ENCODE measurements around the gene TASOR2. TPM values are rescaled to one million over a fixed set of nuclear protein-coding genes. Genes with fewer than 3 reads are reported as not detected.
A peak's percentile ranks its signal among the peaks of the same experiment; 100 is the strongest.

Gene TASOR2
- polyA plus RNA-seq, result 10 to 100 TPM in 1 of 2 donors, 1 to 10 TPM in 1; 8.1 to 11.1 TPM

GRCh38 chr10:5684318-5684970, at the start of gene TASOR2:
Gene TASOR2 (plus strand): TSS chr10:5684838. CDS start chr10:5720643, 35,805 bp downstream.
- Histone ChIP-seq H3K27me3 (ENCODE audit: control insufficient read depth in 1 of 2, insufficient read depth in 2 of 2, low read length in 2 of 2) (no peaks in the 10 kb centered on the region), H3K36me3 (ENCODE audit: control insufficient read depth in 2 of 2, insufficient read depth in 2 of 2, low read length in 1 of 2) (no peaks in the 10 kb centered on the region)
- 1% methylated on average over 47 to 54 of the region's 54 CpGs for WGBS, 2 donors

DNA sequence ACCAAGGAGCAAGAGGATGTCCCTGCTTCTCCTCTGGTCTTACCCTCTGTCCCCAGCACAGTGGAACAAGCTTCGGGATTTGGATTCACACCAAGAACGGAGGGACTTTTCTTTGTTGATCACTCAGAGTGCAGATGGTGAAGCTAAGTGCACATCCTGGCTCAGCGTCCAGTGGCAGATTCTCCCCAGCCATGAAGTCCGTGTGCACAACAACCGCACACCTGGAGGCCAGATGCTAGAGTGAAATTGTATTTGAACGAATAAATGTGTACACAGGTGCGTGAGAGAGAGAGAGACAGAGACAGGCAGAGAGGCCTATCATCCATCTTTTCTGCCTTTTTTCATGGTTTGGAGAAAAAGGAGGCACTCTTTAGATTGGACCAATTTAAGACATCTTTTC, 49.7 kb upstream of the TASOR2 start:
- Histone ChIP-seq H3K4me1 (ENCODE audit: control insufficient read depth in 2 of 2, insufficient read depth in 2 of 2, low read length in 1 of 2) (peaks cover 0 to 6% of the 10 kb centered on the region in 2 donors), H3K9me3 (ENCODE audit: control insufficient read depth in 2 of 2, insufficient read depth in 1 of 2, low read depth in 1 of 2, low read length in 1 of 2) (no peaks in the 10 kb centered on the region)

More at GRCh38 chr10:5684318-5684970, at the start of gene TASOR2:
- Histone ChIP-seq H3K4me3 (ENCODE audit: low read depth in 1 of 2, low read length in 2 of 2) (peak within 1 kb of the TSS; percentile 67 to 98), H3K9me3 (ENCODE audit: control insufficient read depth in 2 of 2, insufficient read depth in 1 of 2, low read depth in 1 of 2, low read length in 1 of 2) (no peaks in the 10 kb centered on the region), H3K27ac (ENCODE audit: low read depth in 2 of 2, low read length in 1 of 2) (peak within 1 kb of the TSS; percentile 74 to 89), H3K4me1 (ENCODE audit: control insufficient read depth in 2 of 2, insufficient read depth in 2 of 2, low read length in 1 of 2) (peaks cover 0 to 3% of the 10 kb centered on the region in 2 donors)

DNA sequence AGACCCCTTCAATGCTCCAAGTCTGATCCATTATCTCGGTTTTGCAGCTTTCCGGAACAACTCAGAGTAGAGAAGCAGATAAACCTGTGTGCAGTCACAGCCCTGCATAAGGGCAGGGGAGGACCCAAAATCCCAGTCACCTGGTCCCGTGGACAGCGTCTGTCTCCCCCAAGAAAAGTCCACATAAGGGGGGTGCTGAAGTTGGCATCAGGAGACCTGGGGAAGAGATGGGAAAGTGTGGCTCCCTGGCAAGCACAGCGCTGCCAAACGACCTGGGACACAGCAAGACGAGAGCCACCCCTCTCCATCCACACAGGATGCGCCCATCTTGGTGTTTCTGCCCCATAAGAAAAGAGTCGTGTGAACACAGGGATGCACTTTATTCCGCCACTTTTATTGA, 46.1 kb upstream of the TASOR2 start:
- Histone ChIP-seq H3K4me3 (ENCODE audit: low read depth in 1 of 2, low read length in 2 of 2) (no peak overlapping the region), H3K36me3 (ENCODE audit: control insufficient read depth in 2 of 2, insufficient read depth in 2 of 2, low read length in 1 of 2) (peaks cover 5 to 22% of the 10 kb centered on the region in 2 donors), H3K27ac (ENCODE audit: low read depth in 2 of 2, low read length in 1 of 2) (no peak overlapping the region), H3K27me3 (ENCODE audit: control insufficient read depth in 1 of 2, insufficient read depth in 2 of 2, low read length in 2 of 2) (no peaks in the 10 kb centered on the region), H3K4me1 (ENCODE audit: control insufficient read depth in 2 of 2, insufficient read depth in 2 of 2, low read length in 1 of 2) (no peaks in the 10 kb centered on the region), H3K9me3 (ENCODE audit: control insufficient read depth in 2 of 2, insufficient read depth in 1 of 2, low read depth in 1 of 2, low read length in 1 of 2) (no peaks in the 10 kb centered on the region)
- 92 to 93% methylated on average over 10 of the region's 10 CpGs for WGBS, 2 donors

More for the DNA sequence above, 49.7 kb upstream of the TASOR2 start:
- Histone ChIP-seq H3K36me3 (ENCODE audit: control insufficient read depth in 2 of 2, insufficient read depth in 2 of 2, low read length in 1 of 2) (peaks cover under 1 to 5% of the 10 kb centered on the region in 2 donors), H3K27ac (ENCODE audit: low read depth in 2 of 2, low read length in 1 of 2) (no peak overlapping the region), H3K4me3 (ENCODE audit: low read depth in 1 of 2, low read length in 2 of 2) (no peak overlapping the region), H3K27me3 (ENCODE audit: control insufficient read depth in 1 of 2, insufficient read depth in 2 of 2, low read length in 2 of 2) (no peaks in the 10 kb centered on the region)
- 81 to 82% methylated on average over 7 of the region's 7 CpGs for WGBS, 2 donors

DNA sequence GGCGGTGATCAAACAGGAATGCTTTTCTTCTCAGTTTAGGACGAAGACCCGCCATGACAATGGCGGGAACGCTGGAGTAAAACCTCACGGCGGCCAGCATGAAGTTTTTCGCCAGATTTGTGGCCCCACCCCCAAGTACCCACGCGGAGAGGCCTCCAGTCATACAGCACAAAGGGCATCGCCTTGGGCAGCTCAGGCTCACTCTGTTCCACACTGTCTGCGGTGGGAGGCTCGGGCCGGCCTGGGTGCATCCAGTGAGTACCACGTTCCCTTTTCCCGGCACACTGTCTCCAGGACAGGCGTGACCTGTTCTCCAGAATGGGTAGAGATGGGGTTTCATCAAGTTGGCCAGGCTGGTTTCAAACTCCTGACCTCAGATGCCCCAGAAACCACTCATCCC, 45.6 kb upstream of the TASOR2 start:
- WGBS, 2 donors, result 94 to 98% methylated on average over 17 of the region's 17 CpGs
- H3K36me3 ChIP-seq (ENCODE audit: control insufficient read depth in 2 of 2, insufficient read depth in 2 of 2, low read length in 1 of 2), result peaks cover 5 to 24% of the 10 kb centered on the region in 2 donors
- H3K27me3 ChIP-seq (ENCODE audit: control insufficient read depth in 1 of 2, insufficient read depth in 2 of 2, low read length in 2 of 2), result no peaks in the 10 kb centered on the region
- H3K27ac ChIP-seq (ENCODE audit: low read depth in 2 of 2, low read length in 1 of 2), result no peak overlapping the region
- no peak overlapping the region for H3K4me3 ChIP-seq (ENCODE audit: low read depth in 1 of 2, low read length in 2 of 2)
- H3K4me1 ChIP-seq (ENCODE audit: control insufficient read depth in 2 of 2, insufficient read depth in 2 of 2, low read length in 1 of 2), result no peaks in the 10 kb centered on the region
- H3K9me3 ChIP-seq (ENCODE audit: control insufficient read depth in 2 of 2, insufficient read depth in 1 of 2, low read depth in 1 of 2, low read length in 1 of 2), result no peaks in the 10 kb centered on the region

GRCh38 chr10:5640036-5640435, 44.6 kb upstream of the TASOR2 start:
- Histone ChIP-seq H3K9me3 (ENCODE audit: control insufficient read depth in 2 of 2, insufficient read depth in 1 of 2, low read depth in 1 of 2, low read length in 1 of 2) (no peaks in the 10 kb centered on the region), H3K4me3 (ENCODE audit: low read depth in 1 of 2, low read length in 2 of 2) (no peak overlapping the region), H3K4me1 (ENCODE audit: control insufficient read depth in 2 of 2, insufficient read depth in 2 of 2, low read length in 1 of 2) (no peaks in the 10 kb centered on the region), H3K27ac (ENCODE audit: low read depth in 2 of 2, low read length in 1 of 2) (no peak overlapping the region), H3K36me3 (ENCODE audit: control insufficient read depth in 2 of 2, insufficient read depth in 2 of 2, low read length in 1 of 2) (peaks cover 5 to 24% of the 10 kb centered on the region in 2 donors), H3K27me3 (ENCODE audit: control insufficient read depth in 1 of 2, insufficient read depth in 2 of 2, low read length in 2 of 2) (no peaks in the 10 kb centered on the region)
- 86 to 89% methylated on average over 12 of the region's 12 CpGs for WGBS, 2 donors

DNA sequence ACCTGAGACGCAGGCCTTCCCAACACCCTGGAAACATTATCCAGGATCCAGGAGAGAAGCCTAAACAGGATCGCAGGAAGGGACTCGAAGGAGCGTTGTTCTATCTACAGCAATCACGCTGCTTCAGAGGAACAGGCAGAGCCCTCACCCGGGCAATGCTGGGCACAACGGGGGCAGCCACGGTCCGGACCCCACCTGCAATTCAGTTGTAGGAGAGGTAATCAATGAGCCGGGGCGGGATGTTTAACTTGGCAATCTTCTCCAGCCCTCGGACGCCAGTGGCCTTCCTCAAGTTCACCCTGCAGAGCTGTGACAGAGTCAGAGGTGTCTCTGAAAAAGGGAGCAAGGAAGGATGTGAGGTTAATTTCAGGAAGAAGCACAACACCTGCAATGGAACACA, 44.1 kb upstream of the TASOR2 start:
- Histone ChIP-seq H3K36me3 (ENCODE audit: control insufficient read depth in 2 of 2, insufficient read depth in 2 of 2, low read length in 1 of 2) (peaks cover 5 to 24% of the 10 kb centered on the region in 2 donors), H3K4me1 (ENCODE audit: control insufficient read depth in 2 of 2, insufficient read depth in 2 of 2, low read length in 1 of 2) (no peaks in the 10 kb centered on the region), H3K9me3 (ENCODE audit: control insufficient read depth in 2 of 2, insufficient read depth in 1 of 2, low read depth in 1 of 2, low read length in 1 of 2) (no peaks in the 10 kb centered on the region), H3K4me3 (ENCODE audit: low read depth in 1 of 2, low read length in 2 of 2) (no peak overlapping the region), H3K27ac (ENCODE audit: low read depth in 2 of 2, low read length in 1 of 2) (no peak overlapping the region), H3K27me3 (ENCODE audit: control insufficient read depth in 1 of 2, insufficient read depth in 2 of 2, low read length in 2 of 2) (no peaks in the 10 kb centered on the region)
- 91% methylated on average over 13 of the region's 13 CpGs for WGBS, 2 donors

GRCh38 chr10:5641501-5641900, 43.1 kb upstream of the TASOR2 start:
- Histone ChIP-seq H3K9me3 (ENCODE audit: control insufficient read depth in 2 of 2, insufficient read depth in 1 of 2, low read depth in 1 of 2, low read length in 1 of 2) (no peaks in the 10 kb centered on the region), H3K4me1 (ENCODE audit: control insufficient read depth in 2 of 2, insufficient read depth in 2 of 2, low read length in 1 of 2) (no peaks in the 10 kb centered on the region), H3K4me3 (ENCODE audit: low read depth in 1 of 2, low read length in 2 of 2) (no peak overlapping the region), H3K27me3 (ENCODE audit: control insufficient read depth in 1 of 2, insufficient read depth in 2 of 2, low read length in 2 of 2) (no peaks in the 10 kb centered on the region), H3K36me3 (ENCODE audit: control insufficient read depth in 2 of 2, insufficient read depth in 2 of 2, low read length in 1 of 2) (peaks cover 5 to 24% of the 10 kb centered on the region in 2 donors), H3K27ac (ENCODE audit: low read depth in 2 of 2, low read length in 1 of 2) (no peak overlapping the region)
- WGBS, 2 donors, result 93 to 96% methylated on average over 25 of the region's 25 CpGs

DNA sequence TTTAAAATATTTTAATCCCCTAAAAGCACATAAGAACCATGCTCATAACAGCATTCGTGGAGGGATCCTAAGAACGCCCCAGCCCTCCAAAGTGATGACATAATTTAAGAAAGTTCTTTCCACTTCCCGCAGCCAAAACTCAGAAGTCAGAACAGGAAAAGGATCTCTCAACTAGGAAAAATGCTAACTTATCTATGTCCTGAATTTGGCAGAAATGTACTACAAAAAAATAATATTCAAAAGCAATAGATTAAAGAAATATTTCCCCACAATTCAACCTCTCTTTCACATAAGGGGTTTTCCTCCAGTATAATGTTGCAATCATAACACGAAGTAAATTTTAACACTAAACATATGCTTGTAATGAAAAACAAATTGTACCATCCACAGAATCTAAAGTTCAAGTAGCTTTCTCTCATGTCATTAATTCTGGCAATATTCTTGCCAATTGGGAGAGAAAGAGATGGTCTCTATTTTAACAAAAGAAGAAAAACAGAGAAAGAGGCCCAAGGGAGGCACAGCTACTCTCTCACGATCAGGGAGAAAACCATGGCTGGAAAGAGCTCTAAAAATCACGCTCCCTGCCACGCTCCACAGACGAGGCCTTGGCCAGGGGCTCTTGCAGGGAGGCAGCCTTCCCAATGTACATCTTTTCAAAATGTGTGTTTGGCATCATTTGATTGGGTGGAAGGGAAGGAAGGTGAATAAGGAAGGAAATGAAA, 41.1 kb upstream of the TASOR2 start:
- 68 to 79% methylated on average over 8 of the region's 8 CpGs for WGBS, 2 donors
- H3K9me3 ChIP-seq (ENCODE audit: control insufficient read depth in 2 of 2, insufficient read depth in 1 of 2, low read depth in 1 of 2, low read length in 1 of 2), result no peaks in the 10 kb centered on the region
- H3K4me1 ChIP-seq (ENCODE audit: control insufficient read depth in 2 of 2, insufficient read depth in 2 of 2, low read length in 1 of 2), result no peaks in the 10 kb centered on the region
- H3K4me3 ChIP-seq (ENCODE audit: low read depth in 1 of 2, low read length in 2 of 2), result no peak overlapping the region
- H3K27ac ChIP-seq (ENCODE audit: low read depth in 2 of 2, low read length in 1 of 2), result peak overlapping the region; percentile 0 to 56
- H3K36me3 ChIP-seq (ENCODE audit: control insufficient read depth in 2 of 2, insufficient read depth in 2 of 2, low read length in 1 of 2), result peaks cover 5 to 28% of the 10 kb centered on the region in 2 donors
- no peaks in the 10 kb centered on the region for H3K27me3 ChIP-seq (ENCODE audit: control insufficient read depth in 1 of 2, insufficient read depth in 2 of 2, low read length in 2 of 2)

GRCh38 chr10:5644930-5645329, 39.7 kb upstream of the TASOR2 start:
- Histone ChIP-seq H3K27me3 (ENCODE audit: control insufficient read depth in 1 of 2, insufficient read depth in 2 of 2, low read length in 2 of 2) (no peaks in the 10 kb centered on the region), H3K36me3 (ENCODE audit: control insufficient read depth in 2 of 2, insufficient read depth in 2 of 2, low read length in 1 of 2) (peaks cover 5 to 31% of the 10 kb centered on the region in 2 donors), H3K4me3 (ENCODE audit: low read depth in 1 of 2, low read length in 2 of 2) (no peak overlapping the region), H3K9me3 (ENCODE audit: control insufficient read depth in 2 of 2, insufficient read depth in 1 of 2, low read depth in 1 of 2, low read length in 1 of 2) (no peaks in the 10 kb centered on the region), H3K4me1 (ENCODE audit: control insufficient read depth in 2 of 2, insufficient read depth in 2 of 2, low read length in 1 of 2) (no peaks in the 10 kb centered on the region), H3K27ac (ENCODE audit: low read depth in 2 of 2, low read length in 1 of 2) (no peak overlapping the region)
- 80 to 81% methylated on average over 6 of the region's 6 CpGs for WGBS, 2 donors
